ENCODE data around the gene EGFLAM.
"Not testable (repeated sequence)": the region's sequence is repeated elsewhere in the genome, so short reads cannot be mapped to it uniquely, and the experiment has no call there.

EGFLAM gene

GRCh38 chr5:38379350-38379937 lies 121.1 kb downstream of the EGFLAM start:
- no peak for DNase-seq (ENCODE audit: low read depth)

DNA sequence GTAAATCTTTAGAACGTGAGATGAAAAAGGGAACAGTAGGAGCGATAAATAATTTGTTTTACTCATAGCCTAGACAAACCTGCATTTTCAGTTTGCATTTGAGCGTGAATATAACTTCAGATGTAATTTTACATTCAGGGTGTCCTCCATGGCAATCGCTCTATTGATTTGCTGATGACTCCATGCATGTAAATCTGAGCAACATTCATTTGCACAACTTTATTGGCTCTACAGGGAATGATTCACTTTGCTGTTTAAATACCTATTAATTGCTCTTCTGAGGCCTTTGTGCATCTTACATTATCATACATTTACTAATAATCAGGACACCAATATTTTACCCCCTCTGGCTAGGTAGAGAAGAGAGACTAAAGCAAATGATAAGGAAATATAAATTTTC lies 122.2 kb downstream of the EGFLAM start:
- no peak for DNase-seq (ENCODE audit: low read depth)

DNA sequence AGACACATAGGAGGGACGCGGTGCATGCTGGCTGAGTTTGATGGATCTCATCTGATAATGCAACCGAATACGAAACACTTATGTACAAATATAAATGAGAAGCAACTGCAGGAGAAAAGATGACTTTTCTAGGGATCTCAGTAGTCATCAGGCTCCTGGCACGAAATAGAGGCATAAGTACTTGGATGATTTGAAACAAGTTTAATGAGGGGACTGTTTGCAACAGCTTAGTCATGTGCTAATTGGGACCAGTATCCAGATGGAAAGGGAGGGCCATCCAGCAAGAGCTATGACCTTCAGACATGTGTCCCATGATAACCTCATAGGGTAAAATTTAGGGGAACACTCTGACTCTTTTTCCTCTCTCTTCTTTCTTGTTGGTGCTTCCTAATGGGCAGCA lies 123.0 kb downstream of the EGFLAM start:
- DNase-seq (ENCODE audit: low read depth), result no peak

DNA sequence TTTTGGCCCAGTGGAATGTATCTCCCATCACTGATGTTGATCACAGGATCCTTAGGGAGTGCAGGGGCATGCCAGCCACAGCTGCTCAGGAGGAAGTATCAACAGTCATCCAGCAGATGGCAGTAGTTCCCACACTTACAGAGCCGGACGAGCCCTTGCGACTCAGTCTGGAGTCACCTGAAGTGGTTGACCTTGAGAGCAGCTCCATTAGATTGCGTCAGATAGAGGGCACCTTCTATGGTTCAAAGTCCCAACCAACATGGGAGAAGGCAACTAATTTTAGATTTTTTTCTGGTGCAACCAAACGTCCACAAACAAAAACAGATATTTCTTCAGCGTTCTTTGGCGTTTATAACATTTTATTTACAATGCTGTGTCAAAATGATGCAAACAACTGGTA lies 124.5 kb downstream of the EGFLAM start:
- no peak for DNase-seq (ENCODE audit: low read depth)

DNA sequence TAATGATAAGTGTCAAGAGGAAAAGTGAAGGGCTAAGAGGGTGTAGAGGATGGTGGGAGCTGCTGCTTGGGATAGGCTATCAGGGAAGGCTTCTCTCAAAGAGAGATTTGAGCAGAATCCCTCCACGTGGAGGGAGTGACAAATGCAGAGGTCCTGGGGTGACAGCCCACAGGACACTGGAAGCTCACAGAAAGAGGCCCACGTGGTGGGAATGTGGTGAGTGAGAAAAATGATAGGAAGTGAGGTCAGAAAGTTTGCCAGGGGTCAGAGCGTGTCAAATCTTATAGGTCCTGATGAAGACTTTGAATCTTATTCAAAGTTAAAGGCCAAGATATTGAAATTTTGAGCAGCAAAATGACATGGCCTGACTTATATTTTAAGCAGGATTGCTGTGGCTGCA lies 125.3 kb downstream of the EGFLAM start:
- DNase-seq (ENCODE audit: low read depth), result no peak

DNA sequence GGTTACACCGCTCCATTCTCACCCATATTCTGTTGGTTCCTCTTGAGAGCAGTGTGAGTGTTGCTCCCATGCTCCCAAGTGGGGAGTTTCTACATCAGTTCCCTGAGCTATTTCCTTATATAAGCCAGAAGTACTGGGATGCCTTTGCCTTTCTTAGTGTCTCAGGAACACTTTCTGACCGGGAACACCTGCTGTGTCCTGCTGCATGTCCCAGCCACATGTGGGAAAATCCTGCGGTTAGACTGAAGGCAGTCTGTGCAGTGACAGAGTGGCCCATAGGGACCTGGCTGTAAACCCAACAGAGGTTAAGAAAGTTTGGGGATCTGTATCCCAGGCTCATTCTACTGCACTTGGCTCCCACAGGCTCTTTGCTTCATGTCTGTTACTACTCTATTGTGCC lies 126.0 kb downstream of the EGFLAM start:
- no peak for DNase-seq (ENCODE audit: low read depth)

DNA sequence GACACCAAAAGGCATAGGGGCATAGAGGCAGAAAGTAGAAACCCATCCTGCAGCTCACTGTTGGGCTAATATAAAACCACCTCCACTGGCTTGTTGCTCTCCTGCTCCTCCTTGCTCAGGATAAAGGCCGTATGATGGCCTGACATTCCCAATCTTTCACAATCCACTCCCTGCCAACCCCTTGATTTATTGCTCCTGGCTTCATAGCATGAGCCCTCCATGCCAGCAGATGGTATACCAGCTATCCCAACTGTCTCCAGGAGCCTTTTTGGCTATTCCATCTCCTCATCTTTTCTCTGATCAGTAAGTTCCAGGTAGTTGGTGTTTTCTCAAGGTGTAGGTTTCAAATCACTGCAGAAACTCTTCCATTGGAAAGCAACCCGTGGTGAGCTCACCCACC lies 128.8 kb downstream of the EGFLAM start:
- no peak for DNase-seq (ENCODE audit: low read depth)

GRCh38 chr5:38393636-38394035 lies 135.3 kb downstream of the EGFLAM start:
- DNase-seq (ENCODE audit: low read depth), result no peak

GRCh38 chr5:38396766-38397165 lies 138.4 kb downstream of the EGFLAM start:
- no peak for DNase-seq (ENCODE audit: low read depth)

GRCh38 chr5:38400365-38400764 lies 142.0 kb downstream of the EGFLAM start:
- no peak for DNase-seq (ENCODE audit: low read depth)

- no peak for DNase-seq (ENCODE audit: low read depth)
Observed at GRCh38 chr5:38401145-38401544, 142.8 kb downstream of the EGFLAM start.

DNA sequence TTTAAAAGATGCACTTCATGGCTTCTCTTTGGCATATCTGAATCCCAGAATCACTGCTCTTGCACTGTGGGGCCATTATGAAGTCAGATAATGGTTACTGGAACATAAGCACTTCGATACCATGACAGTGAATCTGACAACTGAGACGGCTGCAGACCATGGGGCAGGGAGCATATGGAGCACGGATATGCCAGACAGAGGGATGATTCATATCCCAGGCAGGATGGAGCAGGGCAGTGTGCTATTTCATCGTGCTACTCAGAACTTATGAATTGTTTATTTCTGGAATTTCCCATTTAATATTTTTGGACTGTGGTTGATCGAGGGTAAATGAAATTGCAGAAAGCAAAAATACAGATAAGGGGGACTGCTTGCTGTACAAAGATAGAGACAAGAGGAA lies 145.0 kb downstream of the EGFLAM start:
- no peak for DNase-seq (ENCODE audit: low read depth)

- no peak for DNase-seq (ENCODE audit: low read depth)
Observed at GRCh38 chr5:38403877-38404635, 145.7 kb downstream of the EGFLAM start.

- DNase-seq (ENCODE audit: low read depth), result no peak
Observed at GRCh38 chr5:38404667-38405276, 146.4 kb downstream of the EGFLAM start.

- no peak for DNase-seq (ENCODE audit: low read depth)
Observed at GRCh38 chr5:38408446-38409198, 150.3 kb downstream of the EGFLAM start.

DNA sequence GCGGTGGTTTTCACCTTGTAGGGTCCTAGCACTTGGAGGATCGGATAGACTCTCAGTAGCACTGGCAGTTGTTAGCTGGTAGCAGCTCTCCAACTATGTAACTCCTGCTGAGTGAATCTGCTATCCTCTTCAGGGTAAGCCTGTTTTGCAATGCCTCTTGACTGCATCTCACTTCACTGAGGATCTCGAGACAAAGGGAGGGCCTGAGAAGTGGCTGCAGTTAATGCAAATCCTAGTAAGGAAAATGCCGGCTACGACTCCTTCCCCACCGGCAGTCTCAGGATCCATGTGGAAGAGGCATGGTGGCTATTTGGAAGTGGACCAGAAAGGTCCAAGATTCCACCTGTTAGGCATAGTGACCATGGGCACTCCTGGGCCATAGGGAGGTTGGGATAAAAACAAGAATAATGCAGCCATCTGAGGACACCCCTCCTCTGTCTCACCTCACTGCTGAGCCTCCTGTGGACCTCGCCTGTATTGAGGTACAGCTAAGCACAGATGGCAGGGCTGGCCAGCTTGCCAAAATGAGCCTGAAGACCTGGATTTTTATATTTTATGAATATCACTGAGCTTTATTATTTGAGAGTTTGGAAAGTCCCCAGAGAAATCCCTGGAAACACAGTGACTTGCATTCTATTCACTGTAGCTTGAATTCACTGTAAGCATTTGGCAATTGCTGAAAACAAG lies 152.1 kb downstream of the EGFLAM start:
- no peak for DNase-seq (ENCODE audit: low read depth)

DNA sequence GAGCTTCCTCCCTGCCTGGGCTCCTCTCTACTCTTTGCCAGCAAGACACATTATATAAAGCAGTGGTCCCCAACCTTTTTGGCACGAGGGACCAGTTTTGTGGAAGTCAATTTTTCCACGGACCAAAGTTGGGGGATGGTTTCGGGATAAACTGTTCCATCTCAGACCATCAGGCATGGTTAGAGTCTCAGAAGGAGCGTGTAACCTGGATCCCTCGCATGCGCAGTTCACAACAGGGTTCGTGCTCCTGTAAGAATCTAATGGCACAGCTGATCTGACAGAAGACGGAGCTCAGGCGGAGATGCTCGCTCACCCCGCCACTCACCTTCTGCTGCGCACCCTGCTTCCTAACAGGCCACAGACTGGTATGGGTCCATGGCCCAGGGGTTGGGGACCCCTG lies 155.3 kb downstream of the EGFLAM start:
- DNase-seq (ENCODE audit: low read depth), result no peak

- DNase-seq (ENCODE audit: low read depth), result no peak
Observed at GRCh38 chr5:38414348-38414747, 156.0 kb downstream of the EGFLAM start.

DNA sequence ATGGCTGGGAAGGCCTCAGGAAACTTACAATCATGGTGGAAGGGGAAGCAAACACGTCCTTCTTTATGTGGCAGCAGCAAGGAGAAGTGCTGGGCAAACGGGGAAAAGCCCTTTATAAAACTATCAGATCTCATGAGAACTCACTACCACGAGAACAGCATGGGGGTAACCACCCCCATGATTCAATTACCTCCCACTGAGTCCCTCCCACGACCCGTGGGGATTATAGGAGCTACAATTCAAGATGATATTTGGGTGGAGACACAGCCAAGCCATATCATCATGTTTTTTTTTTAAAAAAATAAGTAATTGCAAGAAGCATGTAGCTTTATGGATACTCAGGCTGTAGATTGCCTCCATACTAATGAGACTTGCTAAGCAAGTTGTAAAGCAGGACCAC lies 157.4 kb downstream of the EGFLAM start:
- not testable (repeated sequence) for DNase-seq (ENCODE audit: low read depth)

DNA sequence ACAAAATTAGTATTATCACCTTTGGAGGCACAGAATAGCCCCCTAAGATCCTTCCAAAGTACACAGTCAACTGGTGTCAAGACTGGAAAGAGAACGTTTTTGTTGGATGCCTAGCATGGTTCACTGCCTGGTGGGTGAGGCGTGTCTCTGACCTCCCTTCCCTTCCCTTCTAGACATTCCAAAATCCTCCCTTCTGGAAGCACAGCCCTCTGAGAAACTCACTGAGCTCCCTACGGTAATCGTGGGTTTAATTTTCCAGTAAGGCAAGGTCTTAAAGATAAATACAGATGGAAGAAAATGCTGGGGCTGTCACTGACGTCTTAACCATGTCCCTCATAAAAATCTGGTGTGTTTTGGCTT lies 159.3 kb downstream of the EGFLAM start:
- no peak for DNase-seq (ENCODE audit: low read depth)

DNA sequence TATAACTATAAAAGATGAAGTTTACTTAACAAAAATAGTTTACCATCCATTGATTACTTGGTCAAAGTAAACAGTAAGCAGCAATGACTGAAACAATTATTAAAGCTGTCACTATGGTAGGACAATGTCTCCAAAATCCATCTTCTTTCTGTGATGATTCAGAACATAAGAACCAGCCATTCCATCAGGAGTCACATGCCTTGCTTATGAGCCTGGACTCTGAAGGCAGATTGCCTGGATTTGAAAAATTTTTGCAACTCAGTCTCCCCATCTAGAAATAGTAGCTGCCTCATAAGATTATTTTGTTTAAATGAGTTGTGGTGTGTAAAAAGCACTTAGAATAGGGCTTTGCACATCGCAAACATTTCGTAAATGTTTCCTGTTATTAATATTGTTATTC lies 161.9 kb downstream of the EGFLAM start:
- no peak for DNase-seq (ENCODE audit: low read depth)

DNA sequence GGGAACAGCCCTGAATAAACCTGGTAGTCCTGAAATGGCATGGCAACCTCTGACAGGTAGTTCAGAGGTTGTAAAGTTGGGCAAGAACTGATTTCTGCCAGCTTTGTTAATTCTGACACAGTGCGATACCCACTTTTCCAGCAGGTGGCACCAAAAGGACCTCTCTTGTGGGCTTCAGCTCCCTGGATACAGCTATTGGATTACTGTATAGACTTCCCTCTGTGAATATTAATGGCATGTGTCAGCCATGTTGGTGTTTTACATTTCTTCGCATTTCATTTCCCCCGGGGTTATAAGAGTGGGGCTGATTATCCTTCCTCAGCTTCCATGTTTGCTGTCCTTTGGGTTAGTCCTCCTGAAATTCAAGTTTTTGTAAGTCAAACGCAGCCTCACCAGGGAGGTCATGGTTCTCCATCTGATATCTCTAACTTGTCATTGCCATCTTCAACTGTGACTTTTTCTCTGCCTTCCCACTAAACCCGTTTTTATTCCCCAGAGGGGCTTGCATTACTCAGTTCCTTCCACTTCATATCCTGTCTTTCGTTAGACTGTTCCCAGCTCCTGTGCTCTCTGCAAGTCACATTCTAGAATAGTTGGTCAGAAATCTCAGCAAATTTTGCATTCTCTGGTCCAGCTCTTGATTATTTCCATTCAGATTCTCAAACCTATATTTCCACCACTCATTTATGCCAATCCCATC lies 162.5 kb downstream of the EGFLAM start:
- no peak for DNase-seq (ENCODE audit: low read depth)
